Putamen (tissue), 1 donor: ENCODE data around the gene CHRNB4.
"Not testable (repeated sequence)": the region's sequence is repeated elsewhere in the genome, so short reads cannot be mapped to it uniquely, and the experiment has no call there.

Source experiments
- DNase-seq: peaks from one replicate; pipeline ENCODE4 v3.0.0-alpha.2; 2016; ENCODE audit warnings: low spot score

Gene CHRNB4

DNA sequence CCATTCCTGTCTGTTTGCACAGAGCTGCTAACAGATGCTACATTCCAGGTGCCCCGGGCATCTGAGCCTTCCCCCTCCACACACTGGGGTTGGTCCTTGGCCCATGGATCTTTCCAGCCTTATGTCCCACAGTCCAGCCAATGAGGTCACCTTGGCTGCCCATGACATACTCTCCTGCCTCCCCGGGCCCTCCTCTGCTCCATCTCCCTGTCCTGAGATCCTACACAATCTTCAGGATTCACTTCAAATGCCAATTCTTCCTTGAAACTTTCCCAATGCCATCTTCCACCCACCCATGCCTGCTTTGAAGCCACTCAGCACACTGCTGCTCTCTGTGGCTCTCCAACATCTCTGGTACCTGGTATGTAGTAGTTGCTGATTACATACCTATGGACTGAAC lies 24.5 kb downstream of the CHRNB4 start:
- no peak for DNase-seq

DNA sequence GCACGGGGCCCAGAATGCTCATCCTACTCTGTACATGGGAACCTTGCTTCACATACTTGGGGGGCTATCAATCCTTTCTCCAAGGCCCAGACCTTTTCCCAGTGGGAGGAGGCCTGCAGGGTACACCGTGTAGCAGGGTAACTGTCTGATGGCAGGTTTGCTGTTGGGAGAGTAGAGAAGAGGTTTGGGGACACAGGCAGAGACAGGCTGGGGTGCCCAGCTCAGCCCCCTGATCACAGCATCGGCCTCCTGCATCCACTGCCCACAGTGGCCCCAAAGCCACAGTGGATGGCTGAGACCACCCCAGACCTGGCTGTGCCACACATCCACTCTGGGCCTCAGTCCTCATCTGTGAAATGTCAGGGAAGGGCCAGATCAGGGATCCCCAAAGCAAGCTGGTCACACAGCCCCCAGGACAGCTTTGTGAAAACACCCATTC lies 25.8 kb downstream of the CHRNB4 start:
- DNase-seq, result no peak

DNA sequence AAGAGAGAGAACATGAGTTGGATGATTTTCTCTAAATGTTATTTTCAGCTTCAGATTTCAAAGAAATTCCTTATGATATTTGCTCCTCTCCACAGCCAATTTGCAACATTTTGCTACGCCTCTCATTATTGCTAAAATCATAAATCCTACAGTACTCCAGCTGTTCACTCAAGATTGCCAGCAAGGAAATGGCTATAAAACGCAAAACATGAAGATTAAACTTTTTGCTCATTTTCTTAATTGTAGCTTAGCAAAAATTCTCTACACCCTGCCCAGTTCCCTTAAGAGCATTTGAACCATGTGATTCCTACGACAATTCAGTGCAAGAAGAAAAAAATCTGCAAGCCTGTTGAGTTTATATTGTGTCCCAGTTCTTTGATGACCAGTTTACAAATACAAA lies 27.0 kb downstream of the CHRNB4 start:
- DNase-seq, result no peak

DNA sequence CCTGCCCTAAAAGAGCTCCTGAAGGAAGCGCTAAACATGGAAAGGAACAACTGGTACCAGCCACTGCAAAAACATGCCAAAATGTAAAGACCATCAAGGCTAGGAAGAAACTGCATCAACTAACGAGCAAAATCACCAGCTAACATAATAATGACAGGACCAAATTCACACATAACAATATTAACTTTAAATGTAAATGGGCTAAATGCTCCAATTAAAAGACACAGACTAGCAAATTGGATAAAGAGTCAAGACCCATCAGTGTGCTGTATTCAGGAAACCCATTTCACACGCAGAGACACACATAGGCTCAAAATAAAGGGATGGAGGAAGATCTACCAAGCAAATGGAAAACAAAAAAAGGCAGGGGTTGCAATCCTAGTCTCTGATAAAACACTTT lies 31.5 kb downstream of the CHRNB4 start:
- DNase-seq, result not testable (repeated sequence)

DNA sequence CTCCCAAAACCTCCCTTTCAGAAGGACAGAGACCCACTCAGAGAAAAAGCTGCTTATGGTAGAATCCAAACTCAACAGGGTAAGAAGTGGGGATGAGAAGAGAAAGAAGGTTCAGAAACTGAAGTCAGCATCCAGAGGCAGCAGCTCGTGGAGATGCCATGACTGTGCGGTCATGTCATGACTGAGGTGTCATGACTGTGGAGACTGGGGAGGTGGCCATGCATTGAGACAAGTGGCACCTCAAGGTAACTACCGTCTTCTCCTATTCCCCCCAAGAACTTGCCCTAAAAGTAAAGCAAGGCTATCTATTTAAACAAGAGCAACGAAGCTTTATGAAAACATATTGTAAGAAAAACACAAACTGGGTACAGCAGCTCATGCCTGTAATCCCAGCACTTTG lies 35.3 kb downstream of the CHRNB4 start:
- DNase-seq, result no peak

DNA sequence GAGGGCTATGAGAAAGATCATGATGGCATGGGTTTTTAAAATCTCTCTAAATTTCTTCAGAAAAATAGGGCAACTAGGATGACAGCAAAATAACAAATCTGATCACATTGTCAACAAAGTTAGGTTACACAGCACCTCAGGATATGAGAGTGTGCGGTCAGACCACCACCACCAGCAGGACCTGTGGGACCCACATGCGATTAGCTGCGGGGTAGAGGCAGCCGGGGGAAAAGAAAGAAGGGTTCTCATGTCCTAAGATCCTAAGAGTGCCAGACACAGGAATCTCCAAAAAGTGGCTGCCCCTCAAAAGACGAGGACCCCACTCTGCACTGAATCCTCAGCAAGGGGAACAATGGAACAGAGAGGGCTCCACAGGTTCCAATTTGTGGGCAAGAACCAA lies 35.8 kb downstream of the CHRNB4 start:
- DNase-seq, result no peak

DNA sequence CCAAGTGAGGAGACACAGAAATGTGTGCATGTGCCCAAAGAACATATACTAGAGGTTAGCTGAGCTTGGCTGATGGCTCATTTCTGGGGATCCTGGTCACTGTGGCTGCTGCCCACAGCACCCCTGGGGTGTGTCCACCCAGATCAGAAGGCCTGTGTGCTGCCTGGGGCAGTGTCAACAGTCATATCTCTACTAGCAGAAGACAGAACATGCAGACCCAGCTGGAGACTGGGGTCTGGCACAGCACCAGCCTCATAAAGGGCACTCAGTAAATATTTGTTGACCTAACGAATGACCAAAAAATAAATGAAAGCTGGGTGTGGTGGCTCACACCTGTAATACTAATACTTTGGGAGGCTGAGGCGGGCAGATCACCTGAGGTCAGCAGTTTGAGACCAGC lies 36.6 kb downstream of the CHRNB4 start:
- no peak for DNase-seq

DNA sequence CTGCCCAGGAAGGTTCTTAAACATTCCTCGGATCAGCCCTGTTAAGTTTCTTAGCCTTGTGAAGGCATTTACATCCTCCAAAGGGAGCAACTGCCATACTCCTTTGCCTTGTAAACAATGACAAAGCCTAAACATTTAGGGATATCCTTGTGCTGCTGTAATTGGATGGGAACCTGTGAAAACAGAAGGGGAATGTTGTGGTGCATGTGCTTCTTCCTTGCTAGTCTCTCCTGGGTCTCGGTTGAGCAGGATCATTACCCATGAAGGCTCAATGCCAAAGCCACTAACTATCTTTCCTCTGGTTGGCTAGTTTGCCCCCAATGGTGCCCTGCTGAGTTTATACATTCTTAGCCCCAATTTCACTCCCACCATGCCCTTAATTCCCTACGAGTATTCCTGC lies 37.5 kb downstream of the CHRNB4 start:
- no peak for DNase-seq

DNA sequence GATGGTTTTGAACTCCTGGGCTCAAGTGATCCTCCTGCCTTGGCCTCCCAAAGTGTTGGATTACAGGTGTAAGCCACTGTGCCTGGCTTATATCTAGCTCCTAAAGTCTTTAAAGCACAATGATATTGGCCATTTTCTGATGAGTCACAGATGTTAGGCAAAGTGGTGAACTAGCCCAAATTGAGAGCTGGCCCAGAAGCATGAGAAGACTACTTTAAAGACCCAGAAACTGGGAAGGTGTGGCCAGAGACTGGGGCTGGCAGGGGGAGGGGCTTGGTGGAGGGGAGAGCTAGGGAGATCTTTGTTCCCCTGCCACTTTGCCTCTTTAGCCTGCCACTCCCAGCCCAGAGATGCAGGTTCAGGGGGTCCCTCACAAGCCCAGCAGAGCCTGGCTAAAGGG lies 41.8 kb downstream of the CHRNB4 start:
- DNase-seq, result no peak

DNA sequence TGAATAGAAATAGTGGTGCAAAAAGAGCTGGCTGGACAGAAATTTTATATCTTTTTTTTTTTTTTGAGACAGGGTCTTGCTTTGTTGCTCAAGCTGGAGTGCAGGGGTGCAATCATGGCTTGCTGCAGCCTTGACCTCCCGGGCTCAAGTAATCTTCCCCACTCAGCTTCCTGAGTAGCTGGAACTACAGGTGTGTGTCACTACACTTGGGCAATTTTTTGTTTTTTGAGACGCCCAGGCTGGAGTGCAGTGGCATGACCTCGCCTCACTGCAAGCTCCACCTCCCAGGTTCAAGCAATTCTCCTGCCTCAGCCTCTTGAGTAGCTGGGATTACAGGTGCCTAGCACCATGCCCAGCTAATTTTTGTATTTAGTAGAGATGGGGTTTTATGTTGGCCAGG lies 42.7 kb downstream of the CHRNB4 start:
- no peak for DNase-seq

DNA sequence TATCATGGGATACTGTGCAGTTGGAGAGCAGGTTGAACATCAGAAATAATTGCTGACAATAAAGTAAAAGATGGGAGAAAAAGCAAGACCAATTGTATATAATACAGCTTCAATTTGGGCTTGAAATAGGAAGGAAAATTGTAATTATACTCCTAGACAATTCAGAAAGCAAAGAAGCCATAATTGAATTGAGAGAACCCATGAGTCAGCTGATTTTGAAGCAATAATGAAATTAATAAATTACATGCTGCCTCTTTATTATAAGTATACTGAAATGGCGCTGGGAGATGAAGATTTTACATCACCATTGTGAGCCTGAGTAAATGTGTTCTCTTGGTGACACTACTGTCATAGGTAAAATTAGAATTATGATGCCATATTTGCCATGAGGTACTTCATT lies 43.4 kb downstream of the CHRNB4 start:
- DNase-seq, result no peak

DNA sequence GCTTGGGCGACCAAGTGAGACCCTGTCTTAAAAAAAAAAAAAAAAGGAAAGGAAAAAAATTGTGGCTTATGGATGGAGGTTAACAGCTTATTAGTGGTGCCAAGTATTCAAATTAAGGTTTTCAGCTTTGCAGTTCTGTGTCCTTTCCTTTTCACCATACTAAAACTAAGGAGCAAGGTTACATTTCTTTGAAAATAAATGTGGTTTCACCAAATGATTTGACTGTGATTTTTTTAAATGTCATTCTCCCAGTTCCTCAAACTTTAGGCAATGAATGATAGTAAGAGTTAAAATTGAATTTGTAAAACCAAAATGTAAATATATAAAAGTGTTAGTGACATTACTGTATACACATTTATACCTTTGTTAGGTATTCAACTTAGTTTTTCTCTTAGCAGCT lies 66.1 kb downstream of the CHRNB4 start:
- no peak for DNase-seq
